Measurements from ENCODE around the gene DNM3.

- TF ChIP-seq FOXJ3 (CRISPR knock-in tag; IDR thresholded peaks at IDR 0.05), result no peak
- no peak for TF ChIP-seq ZNF354B (CRISPR knock-in tag; IDR thresholded peaks at IDR 0.05)
- TF ChIP-seq, protein P1, sequence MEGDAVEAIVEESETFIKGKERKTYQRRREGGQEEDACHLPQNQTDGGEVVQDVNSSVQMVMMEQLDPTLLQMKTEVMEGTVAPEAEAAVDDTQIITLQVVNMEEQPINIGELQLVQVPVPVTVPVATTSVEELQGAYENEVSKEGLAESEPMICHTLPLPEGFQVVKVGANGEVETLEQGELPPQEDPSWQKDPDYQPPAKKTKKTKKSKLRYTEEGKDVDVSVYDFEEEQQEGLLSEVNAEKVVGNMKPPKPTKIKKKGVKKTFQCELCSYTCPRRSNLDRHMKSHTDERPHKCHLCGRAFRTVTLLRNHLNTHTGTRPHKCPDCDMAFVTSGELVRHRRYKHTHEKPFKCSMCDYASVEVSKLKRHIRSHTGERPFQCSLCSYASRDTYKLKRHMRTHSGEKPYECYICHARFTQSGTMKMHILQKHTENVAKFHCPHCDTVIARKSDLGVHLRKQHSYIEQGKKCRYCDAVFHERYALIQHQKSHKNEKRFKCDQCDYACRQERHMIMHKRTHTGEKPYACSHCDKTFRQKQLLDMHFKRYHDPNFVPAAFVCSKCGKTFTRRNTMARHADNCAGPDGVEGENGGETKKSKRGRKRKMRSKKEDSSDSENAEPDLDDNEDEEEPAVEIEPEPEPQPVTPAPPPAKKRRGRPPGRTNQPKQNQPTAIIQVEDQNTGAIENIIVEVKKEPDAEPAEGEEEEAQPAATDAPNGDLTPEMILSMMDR (IDR thresholded peaks at IDR 0.05 in 2 of 3, conservative IDR thresholded peaks at IDR 0.05 in 1 of 3; ENCODE audit: insufficient read depth in 2 of 3, low read depth in 1 of 3, low read length in 3 of 3), result no peak
- TF ChIP-seq RFX5 (IDR thresholded peaks at IDR 0.05; ENCODE audit: low read depth, low read length), result no peak
- TF ChIP-seq MXI1 (IDR thresholded peaks at IDR 0.05; ENCODE audit: low read depth, low read length), result no peak
- no peak for TF ChIP-seq PCBP2 (IDR thresholded peaks at IDR 0.05; ENCODE audit: low read depth, low read length, poor library complexity, severe bottlenecking)
- TF ChIP-seq ZNF274 (IDR thresholded peaks at IDR 0.05; ENCODE audit: borderline replicate concordance, low read depth, low read length), result no peak
- TF ChIP-seq SNRNP70 (optimal IDR thresholded peaks at IDR 0.05; ENCODE audit: low read depth, low read length), result no peak
- TF ChIP-seq, protein P2, sequence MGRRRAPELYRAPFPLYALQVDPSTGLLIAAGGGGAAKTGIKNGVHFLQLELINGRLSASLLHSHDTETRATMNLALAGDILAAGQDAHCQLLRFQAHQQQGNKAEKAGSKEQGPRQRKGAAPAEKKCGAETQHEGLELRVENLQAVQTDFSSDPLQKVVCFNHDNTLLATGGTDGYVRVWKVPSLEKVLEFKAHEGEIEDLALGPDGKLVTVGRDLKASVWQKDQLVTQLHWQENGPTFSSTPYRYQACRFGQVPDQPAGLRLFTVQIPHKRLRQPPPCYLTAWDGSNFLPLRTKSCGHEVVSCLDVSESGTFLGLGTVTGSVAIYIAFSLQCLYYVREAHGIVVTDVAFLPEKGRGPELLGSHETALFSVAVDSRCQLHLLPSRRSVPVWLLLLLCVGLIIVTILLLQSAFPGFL (CRISPR knock-in tag; IDR thresholded peaks at IDR 0.05), result no peak
- no peak for TF ChIP-seq LEF1 (IDR thresholded peaks at IDR 0.05)
- no peak for TF ChIP-seq MED1 (CRISPR knock-in tag; IDR thresholded peaks at IDR 0.05; ENCODE audit: borderline replicate concordance)
- TF ChIP-seq ZNF785 (CRISPR knock-in tag; IDR thresholded peaks at IDR 0.05), result no peak
- no peak for TF ChIP-seq TCF7L2 (IDR thresholded peaks at IDR 0.05; ENCODE audit: low read depth, low read length)
- TF ChIP-seq DMBX1 (CRISPR knock-in tag; IDR thresholded peaks at IDR 0.05; ENCODE audit: borderline replicate concordance), result no peak
Observed at GRCh38 chr1:171911506-171911905, 70.2 kb downstream of the DNM3 start.
